ENCODE data around the gene ZNF346. TPM values are rescaled to one million over a fixed set of nuclear protein-coding genes. Genes with fewer than 3 reads are reported as not detected.

The ZNF346 gene
- total and polyA plus RNA-seq, 2 of the 13 experiments (the other 11 are each of a cell fraction or from before 2014, with no cell fraction given) = 8.6 to 19.4 TPM

DNA sequence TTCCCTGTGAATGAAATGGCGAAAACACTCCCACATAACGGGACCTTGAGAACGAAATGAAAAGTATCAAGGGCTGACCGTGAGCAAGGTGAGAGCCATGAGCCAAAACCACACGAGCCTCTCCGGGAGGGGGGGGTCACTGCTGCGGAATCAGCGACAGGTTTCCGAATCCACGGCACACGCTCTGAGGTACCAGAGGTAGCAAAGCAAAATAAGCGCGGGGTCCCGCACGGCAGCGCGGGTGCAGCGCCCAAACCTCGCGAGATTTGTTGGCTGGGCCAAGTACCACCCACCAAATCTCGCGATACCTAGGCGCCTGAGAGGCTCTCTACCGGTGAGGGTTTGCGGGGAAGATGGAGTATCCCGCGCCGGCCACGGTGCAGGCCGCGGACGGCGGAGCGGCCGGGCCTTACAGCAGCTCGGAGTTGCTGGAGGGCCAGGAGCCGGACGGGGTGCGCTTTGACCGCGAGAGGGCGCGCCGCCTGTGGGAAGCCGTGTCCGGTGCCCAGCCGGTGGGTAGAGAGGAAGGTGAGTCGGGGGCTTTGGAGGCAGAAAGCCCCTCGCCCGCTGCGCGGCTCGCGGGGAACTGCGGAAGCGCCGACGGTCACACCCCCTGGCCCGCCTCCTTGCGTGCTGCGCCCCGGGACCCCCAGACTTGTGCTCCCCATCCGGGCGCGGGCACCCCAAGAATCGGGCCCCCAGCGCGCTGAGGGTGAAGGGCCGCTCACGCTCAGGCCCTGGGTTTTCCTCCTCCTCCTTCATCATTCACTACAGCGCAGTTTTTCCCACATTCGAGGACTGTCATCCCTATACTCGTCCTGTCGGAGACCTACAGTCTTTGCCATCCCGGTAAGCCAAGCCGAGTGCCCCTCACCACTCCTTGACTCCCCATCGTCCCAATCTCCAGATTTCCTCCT, at the start of gene ZNF346 (continued):
- TF ChIP-seq, protein P1, sequence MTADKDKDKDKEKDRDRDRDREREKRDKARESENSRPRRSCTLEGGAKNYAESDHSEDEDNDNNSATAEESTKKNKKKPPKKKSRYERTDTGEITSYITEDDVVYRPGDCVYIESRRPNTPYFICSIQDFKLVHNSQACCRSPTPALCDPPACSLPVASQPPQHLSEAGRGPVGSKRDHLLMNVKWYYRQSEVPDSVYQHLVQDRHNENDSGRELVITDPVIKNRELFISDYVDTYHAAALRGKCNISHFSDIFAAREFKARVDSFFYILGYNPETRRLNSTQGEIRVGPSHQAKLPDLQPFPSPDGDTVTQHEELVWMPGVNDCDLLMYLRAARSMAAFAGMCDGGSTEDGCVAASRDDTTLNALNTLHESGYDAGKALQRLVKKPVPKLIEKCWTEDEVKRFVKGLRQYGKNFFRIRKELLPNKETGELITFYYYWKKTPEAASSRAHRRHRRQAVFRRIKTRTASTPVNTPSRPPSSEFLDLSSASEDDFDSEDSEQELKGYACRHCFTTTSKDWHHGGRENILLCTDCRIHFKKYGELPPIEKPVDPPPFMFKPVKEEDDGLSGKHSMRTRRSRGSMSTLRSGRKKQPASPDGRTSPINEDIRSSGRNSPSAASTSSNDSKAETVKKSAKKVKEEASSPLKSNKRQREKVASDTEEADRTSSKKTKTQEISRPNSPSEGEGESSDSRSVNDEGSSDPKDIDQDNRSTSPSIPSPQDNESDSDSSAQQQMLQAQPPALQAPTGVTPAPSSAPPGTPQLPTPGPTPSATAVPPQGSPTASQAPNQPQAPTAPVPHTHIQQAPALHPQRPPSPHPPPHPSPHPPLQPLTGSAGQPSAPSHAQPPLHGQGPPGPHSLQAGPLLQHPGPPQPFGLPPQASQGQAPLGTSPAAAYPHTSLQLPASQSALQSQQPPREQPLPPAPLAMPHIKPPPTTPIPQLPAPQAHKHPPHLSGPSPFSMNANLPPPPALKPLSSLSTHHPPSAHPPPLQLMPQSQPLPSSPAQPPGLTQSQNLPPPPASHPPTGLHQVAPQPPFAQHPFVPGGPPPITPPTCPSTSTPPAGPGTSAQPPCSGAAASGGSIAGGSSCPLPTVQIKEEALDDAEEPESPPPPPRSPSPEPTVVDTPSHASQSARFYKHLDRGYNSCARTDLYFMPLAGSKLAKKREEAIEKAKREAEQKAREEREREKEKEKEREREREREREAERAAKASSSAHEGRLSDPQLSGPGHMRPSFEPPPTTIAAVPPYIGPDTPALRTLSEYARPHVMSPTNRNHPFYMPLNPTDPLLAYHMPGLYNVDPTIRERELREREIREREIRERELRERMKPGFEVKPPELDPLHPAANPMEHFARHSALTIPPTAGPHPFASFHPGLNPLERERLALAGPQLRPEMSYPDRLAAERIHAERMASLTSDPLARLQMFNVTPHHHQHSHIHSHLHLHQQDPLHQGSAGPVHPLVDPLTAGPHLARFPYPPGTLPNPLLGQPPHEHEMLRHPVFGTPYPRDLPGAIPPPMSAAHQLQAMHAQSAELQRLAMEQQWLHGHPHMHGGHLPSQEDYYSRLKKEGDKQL (CRISPR knock-in tag; IDR thresholded peaks at IDR 0.05; ENCODE audit: low read depth) = no peak
- TF ChIP-seq, protein P2, sequence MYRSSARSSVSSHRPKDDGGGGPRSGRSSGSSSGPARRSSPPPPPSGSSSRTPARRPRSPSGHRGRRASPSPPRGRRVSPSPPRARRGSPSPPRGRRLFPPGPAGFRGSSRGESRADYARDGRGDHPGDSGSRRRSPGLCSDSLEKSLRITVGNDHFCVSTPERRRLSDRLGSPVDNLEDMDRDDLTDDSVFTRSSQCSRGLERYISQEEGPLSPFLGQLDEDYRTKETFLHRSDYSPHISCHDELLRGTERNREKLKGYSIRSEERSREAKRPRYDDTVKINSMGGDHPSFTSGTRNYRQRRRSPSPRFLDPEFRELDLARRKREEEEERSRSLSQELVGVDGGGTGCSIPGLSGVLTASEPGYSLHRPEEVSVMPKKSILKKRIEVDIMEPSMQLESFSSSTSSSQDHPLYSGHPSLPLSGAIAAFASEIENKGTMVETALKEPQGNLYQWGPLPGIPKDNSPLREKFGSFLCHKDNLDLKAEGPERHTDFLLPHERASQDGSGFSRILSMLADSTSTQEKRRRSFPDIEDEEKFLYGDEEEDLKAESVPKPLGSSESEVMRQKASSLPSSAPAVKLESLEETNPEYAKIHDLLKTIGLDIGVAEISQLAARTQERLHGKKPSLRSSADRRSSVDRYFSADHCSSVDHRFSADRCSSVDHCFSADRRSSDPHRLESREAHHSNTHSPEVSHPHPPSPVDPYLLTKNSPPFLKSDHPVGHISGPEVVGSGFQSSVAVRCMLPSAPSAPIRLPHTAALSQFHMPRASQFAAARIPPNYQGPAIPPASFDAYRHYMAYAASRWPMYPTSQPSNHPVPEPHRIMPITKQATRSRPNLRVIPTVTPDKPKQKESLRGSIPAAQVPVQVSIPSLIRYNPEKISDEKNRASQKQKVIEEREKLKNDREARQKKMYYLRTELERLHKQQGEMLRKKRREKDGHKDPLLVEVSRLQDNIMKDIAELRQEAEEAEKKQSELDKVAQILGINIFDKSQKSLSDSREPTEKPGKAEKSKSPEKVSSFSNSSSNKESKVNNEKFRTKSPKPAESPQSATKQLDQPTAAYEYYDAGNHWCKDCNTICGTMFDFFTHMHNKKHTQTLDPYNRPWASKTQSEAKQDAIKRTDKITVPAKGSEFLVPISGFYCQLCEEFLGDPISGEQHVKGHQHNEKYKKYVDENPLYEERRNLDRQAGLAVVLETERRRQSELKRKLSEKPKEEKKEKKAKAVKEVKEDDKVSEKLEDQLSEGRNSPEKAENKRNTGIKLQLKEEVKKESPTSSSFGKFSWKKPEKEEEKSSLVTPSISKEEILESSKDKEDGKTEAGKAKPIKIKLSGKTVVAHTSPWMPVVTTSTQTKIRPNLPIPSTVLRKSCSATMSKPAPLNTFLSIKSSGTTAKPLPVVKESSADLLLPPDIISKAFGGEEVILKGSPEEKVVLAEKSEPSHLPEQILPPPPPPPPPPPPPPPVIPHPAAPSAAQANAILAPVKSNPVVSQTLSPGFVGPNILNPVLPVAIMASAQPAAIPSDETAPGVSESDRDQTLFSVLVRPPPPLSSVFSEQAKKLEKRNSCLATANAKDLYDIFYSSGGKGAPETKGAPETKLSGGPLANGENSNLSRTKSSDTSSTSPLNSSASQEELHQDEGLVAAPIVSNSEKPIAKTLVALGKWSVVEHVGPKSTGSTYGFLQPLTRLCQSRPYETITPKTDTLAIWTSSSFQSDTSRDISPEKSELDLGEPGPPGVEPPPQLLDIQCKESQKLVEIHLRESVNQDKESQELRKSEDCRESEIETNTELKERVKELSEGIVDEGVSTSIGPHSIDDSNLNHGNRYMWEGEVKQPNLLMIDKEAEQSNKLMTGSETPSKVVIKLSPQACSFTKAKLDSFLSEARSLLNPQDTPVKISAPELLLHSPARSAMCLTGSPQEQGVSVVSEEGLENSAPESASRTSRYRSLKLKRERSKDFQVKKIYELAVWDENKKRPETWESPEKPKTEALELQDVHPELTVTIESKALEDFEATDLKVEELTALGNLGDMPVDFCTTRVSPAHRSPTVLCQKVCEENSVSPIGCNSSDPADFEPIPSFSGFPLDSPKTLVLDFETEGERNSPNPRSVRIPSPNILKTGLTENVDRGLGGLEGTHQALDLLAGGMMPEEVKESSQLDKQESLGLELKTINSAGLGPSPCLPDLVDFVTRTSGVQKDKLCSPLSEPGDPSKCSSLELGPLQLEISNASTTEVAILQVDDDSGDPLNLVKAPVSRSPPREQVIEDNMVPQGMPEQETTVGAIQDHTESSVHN (CRISPR knock-in tag; IDR thresholded peaks at IDR 0.05) = no peak; the same call in 1 of the 2 replicates
- TF ChIP-seq SALL2 (CRISPR knock-in tag; IDR thresholded peaks at IDR 0.05) = peak; percentile 69
- TF ChIP-seq, protein P3, sequence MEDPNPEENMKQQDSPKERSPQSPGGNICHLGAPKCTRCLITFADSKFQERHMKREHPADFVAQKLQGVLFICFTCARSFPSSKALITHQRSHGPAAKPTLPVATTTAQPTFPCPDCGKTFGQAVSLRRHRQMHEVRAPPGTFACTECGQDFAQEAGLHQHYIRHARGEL (CRISPR knock-in tag; IDR thresholded peaks at IDR 0.05) = no peak
- no peak for TF ChIP-seq SP140L (CRISPR knock-in tag; IDR thresholded peaks at IDR 0.05; ENCODE audit: borderline replicate concordance)
- no peak for TF ChIP-seq SSRP1 (CRISPR knock-in tag; IDR thresholded peaks at IDR 0.05)
- TF ChIP-seq CC2D1A (CRISPR knock-in tag; IDR thresholded peaks at IDR 0.05) = no peak
- TF ChIP-seq, protein P4, sequence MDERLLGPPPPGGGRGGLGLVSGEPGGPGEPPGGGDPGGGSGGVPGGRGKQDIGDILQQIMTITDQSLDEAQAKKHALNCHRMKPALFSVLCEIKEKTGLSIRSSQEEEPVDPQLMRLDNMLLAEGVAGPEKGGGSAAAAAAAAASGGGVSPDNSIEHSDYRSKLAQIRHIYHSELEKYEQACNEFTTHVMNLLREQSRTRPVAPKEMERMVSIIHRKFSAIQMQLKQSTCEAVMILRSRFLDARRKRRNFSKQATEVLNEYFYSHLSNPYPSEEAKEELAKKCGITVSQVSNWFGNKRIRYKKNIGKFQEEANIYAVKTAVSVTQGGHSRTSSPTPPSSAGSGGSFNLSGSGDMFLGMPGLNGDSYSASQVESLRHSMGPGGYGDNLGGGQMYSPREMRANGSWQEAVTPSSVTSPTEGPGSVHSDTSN (CRISPR knock-in tag; IDR thresholded peaks at IDR 0.05) = no peak
- no peak for TF ChIP-seq ZNF83 (CRISPR knock-in tag; IDR thresholded peaks at IDR 0.05; ENCODE audit: borderline replicate concordance)
- 0 out of 2 replicates have a peak, but pooled peaks have one; percentile 66 for TF ChIP-seq HNRNPL (IDR thresholded peaks at IDR 0.05; ENCODE audit: low read depth, low read length)
- no peak for TF ChIP-seq ATM (IDR thresholded peaks at IDR 0.05; ENCODE audit: borderline replicate concordance)
- peak; percentile 75; the same call in 1 of the 2 replicates for TF ChIP-seq ZBTB1 (CRISPR knock-in tag; IDR thresholded peaks at IDR 0.05; ENCODE audit: borderline replicate concordance)
- TF ChIP-seq MEF2D (CRISPR knock-in tag; IDR thresholded peaks at IDR 0.05) = no peak
